Body of pancreas (tissue), 4 donors: ENCODE results near the gene USP53.

ENCODE experiments used
- CTCF ChIP-seq, 7 experiments: fragments of 450-650 bp in 4 of 7; fragments of 200-600 bp in 3 of 7; sonication (generic) in 3 of 7; IDR thresholded peaks; one replicate each; pipeline ENCODE4 v1.5.1; 2016 to 2019; ENCODE audit warnings: antibody characterized with exemption in 7 of 7
- POLR2A ChIP-seq, 3 donors: fragments of 450-650 bp; IDR thresholded peaks; one replicate each; pipeline ENCODE4 v1.6.1; 2016; ENCODE audit warnings: antibody characterized with exemption in 3 of 3, mild to moderate bottlenecking in 2 of 3

DNA sequence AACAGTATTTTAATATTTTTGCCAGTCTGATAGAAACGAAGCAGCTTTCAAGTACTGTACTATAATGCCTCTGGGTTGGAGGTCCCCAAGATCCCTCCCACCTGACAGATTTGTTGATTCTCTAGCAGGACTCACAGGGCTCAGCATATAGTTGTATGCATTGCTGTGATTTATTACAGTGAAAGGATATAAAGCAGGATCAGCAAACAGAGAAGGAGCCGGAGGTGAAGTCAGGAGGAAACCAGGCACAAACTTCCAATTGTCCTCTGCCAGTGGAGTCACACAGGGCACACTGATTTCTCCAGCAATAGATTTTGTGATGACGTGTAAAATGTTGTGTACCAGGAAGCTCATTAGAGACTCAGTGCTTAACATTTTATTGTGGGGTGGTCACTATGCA is 19.0 kb downstream of the USP53 start:
- no peak for TF ChIP-seq CTCF (IDR thresholded peaks at IDR 0.05)
- TF ChIP-seq POLR2A (IDR thresholded peaks at IDR 0.05), result no peak
